ENCODE measurements around the gene BMI1.

DNA sequence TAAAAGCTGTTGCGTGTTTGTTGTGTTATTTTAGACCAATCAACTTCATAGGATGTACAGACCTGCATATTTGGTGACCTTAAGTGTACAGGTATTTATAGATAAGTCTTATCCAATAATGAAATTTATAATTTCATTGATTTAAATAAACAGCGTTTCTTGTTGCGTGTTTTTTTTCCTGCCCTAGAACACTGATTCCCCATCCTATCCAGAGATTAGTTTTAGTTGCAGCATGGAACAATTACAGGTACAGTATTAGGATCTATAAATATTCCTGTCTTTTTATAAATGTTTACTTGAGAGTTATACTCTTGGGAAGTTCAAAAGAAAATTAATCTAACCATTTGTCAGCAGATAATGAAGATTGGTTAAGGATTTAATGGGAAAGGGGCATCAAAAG lies 2.1 kb upstream of the BMI1 start:
- TF ChIP-seq, protein P1, sequence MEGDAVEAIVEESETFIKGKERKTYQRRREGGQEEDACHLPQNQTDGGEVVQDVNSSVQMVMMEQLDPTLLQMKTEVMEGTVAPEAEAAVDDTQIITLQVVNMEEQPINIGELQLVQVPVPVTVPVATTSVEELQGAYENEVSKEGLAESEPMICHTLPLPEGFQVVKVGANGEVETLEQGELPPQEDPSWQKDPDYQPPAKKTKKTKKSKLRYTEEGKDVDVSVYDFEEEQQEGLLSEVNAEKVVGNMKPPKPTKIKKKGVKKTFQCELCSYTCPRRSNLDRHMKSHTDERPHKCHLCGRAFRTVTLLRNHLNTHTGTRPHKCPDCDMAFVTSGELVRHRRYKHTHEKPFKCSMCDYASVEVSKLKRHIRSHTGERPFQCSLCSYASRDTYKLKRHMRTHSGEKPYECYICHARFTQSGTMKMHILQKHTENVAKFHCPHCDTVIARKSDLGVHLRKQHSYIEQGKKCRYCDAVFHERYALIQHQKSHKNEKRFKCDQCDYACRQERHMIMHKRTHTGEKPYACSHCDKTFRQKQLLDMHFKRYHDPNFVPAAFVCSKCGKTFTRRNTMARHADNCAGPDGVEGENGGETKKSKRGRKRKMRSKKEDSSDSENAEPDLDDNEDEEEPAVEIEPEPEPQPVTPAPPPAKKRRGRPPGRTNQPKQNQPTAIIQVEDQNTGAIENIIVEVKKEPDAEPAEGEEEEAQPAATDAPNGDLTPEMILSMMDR (IDR thresholded peaks at IDR 0.05; ENCODE audit: low read length) = no peak
- TF ChIP-seq EZH2phosphoT487 (IDR thresholded peaks at IDR 0.05; ENCODE audit: low read length) = no peak
- no peak for TF ChIP-seq EZH2 (optimal IDR thresholded peaks at IDR 0.05; ENCODE audit: low read depth, low read length)

Data from MM.1S (cell line).